Loucy (cell line): ENCODE data around the gene FLT1.

ENCODE experiments used
- EZH2phosphoT487 ChIP-seq: fragments of 200-600 bp; IDR thresholded peaks from 2 replicates; pipeline ENCODE4 v1.6.1; 2018; ENCODE audit warnings: antibody characterized with exemption, mild to moderate bottlenecking, moderate library complexity, borderline replicate concordance
- TF ChIP-seq, protein P1 (sequence below): fragments of 200-600 bp; sonication (generic); conservative IDR thresholded peaks from 2 replicates; pipeline ENCODE4 v1.5.1; 2014; ENCODE audit warnings: mild to moderate bottlenecking, antibody characterized with exemption, low read length

DNA sequence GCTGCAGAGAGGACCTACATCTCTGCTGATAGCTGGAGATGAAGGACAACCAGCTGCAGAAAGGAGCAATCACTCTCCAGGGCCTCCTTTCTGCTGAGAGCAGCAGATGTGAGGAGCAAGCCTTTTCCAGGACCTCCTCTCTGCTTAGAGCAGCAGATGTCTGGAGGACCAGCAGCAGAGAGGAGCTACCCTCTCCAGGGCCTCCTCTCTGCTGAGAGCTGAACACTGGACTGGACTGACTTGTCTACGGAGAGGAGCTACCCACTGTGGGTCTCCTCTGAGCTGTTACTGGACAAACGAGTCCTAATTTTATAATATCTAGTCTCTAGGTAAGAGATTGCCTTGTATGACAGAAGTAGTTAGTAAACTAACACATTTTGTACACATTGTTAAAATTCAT is 40.8 kb upstream of the FLT1 start:
- TF ChIP-seq, protein P1, sequence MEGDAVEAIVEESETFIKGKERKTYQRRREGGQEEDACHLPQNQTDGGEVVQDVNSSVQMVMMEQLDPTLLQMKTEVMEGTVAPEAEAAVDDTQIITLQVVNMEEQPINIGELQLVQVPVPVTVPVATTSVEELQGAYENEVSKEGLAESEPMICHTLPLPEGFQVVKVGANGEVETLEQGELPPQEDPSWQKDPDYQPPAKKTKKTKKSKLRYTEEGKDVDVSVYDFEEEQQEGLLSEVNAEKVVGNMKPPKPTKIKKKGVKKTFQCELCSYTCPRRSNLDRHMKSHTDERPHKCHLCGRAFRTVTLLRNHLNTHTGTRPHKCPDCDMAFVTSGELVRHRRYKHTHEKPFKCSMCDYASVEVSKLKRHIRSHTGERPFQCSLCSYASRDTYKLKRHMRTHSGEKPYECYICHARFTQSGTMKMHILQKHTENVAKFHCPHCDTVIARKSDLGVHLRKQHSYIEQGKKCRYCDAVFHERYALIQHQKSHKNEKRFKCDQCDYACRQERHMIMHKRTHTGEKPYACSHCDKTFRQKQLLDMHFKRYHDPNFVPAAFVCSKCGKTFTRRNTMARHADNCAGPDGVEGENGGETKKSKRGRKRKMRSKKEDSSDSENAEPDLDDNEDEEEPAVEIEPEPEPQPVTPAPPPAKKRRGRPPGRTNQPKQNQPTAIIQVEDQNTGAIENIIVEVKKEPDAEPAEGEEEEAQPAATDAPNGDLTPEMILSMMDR = no peak
- no peak for TF ChIP-seq EZH2phosphoT487
